ENCODE measurements around the gene ATP5MG.

Gene ATP5MG

GRCh38 chr11:118435290-118435892, 34.0 kb downstream of the ATP5MG start:
- peak in 1 of 2 donors; percentile 39 for DNase-seq (ENCODE audit: low read depth in 2 of 2)
- H3K4me3 ChIP-seq (replicated peaks in 1 of 2; ENCODE audit: low read depth in 2 of 2, low read length in 2 of 2), result peak overlapping the region; percentile 59 to 67
- no peak for TF ChIP-seq CTCF (IDR thresholded peaks at IDR 0.05; ENCODE audit: low read depth, low read length)

GRCh38 chr11:118435893-118436624, 34.7 kb downstream of the ATP5MG start, which contains the start of gene KMT2A:
TSS of gene KMT2A (plus strand) at chr11:118436492. CDS start at chr11:118436513, 21 bp downstream.
- TF ChIP-seq CTCF (IDR thresholded peaks at IDR 0.05; ENCODE audit: low read depth, low read length), result no peak
- peak within 1 kb of the TSS; percentile 89 to 92 for H3K4me3 ChIP-seq (replicated peaks in 1 of 2; ENCODE audit: low read depth in 2 of 2, low read length in 2 of 2)
- DNase-seq (ENCODE audit: low read depth in 2 of 2), result peak; percentile 97 to 99

- DNase-seq (ENCODE audit: low read depth in 2 of 2), result no peak
- H3K4me3 ChIP-seq (replicated peaks in 1 of 2; ENCODE audit: low read depth in 2 of 2, low read length in 2 of 2), result peak overlapping the region; percentile 89 to 92
- no peak for TF ChIP-seq CTCF (IDR thresholded peaks at IDR 0.05; ENCODE audit: low read depth, low read length)
Observed at GRCh38 chr11:118436639-118437207, 35.3 kb downstream of the ATP5MG start.

- TF ChIP-seq CTCF (IDR thresholded peaks at IDR 0.05; ENCODE audit: low read depth, low read length), result no peak
- peak overlapping the region; percentile 89 to 92 for H3K4me3 ChIP-seq (replicated peaks in 1 of 2; ENCODE audit: low read depth in 2 of 2, low read length in 2 of 2)
- DNase-seq (ENCODE audit: low read depth in 2 of 2), result peak in 1 of 2 donors; percentile 36
Observed at GRCh38 chr11:118437208-118438125, 36.1 kb downstream of the ATP5MG start.

GRCh38 chr11:118438314-118438931, 37.0 kb downstream of the ATP5MG start:
- peak; percentile 81 to 89 for DNase-seq (ENCODE audit: low read depth in 2 of 2)
- TF ChIP-seq CTCF (IDR thresholded peaks at IDR 0.05; ENCODE audit: low read depth, low read length), result no peak
- peak overlapping the region; percentile 89 to 92 for H3K4me3 ChIP-seq (replicated peaks in 1 of 2; ENCODE audit: low read depth in 2 of 2, low read length in 2 of 2)

- no peak overlapping the region for H3K4me3 ChIP-seq (replicated peaks in 1 of 2; ENCODE audit: low read depth in 2 of 2, low read length in 2 of 2)
- no peak for DNase-seq (ENCODE audit: low read depth in 2 of 2)
- TF ChIP-seq CTCF (IDR thresholded peaks at IDR 0.05; ENCODE audit: low read depth, low read length), result no peak
Observed at GRCh38 chr11:118439646-118440045, 38.2 kb downstream of the ATP5MG start.

Data from cardiac fibroblast (primary cell).